Vagina (tissue), 2 donors: ENCODE data around the gene PPIP5K1.

ENCODE experiments used
- POLR2AphosphoS5 ChIP-seq, 2 donors: sonication (generic); formaldehyde crosslinking; IDR thresholded peaks; one replicate each; pipeline ENCODE4 v1.9.0; 2017; ENCODE audit warnings: antibody characterized with exemption in 2 of 2, mild to moderate bottlenecking in 2 of 2, low read depth in 1 of 2; ENCODE audit not compliant: insufficient read depth in 1 of 2
- TF ChIP-seq, protein P1 (sequence below), 3 experiments: fragments of 450-650 bp in 2 of 3; fragments of 200-600 bp in 1 of 3; sonication (generic) in 1 of 3; IDR thresholded peaks; one replicate each; pipeline ENCODE4 v1.5.1; 2017 to 2019; ENCODE audit warnings: antibody characterized with exemption in 3 of 3, mild to moderate bottlenecking in 2 of 3, moderate library complexity in 2 of 3

DNA sequence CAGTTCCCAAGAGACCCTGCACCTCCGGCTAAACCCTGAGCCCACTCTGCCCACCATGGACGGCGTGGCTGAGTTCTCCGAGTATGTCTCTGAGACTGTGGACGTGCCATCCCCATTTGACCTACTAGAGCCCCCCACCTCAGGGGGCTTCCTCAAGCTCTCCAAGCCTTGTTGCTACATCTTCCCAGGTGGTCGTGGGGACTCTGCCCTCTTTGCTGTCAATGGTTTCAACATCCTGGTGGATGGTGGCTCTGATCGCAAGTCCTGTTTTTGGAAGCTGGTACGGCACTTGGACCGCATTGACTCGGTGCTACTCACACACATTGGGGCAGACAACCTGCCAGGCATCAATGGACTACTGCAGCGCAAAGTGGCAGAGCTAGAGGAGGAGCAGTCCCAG, 68.6 kb downstream of the PPIP5K1 start:
- TF ChIP-seq, protein P1, sequence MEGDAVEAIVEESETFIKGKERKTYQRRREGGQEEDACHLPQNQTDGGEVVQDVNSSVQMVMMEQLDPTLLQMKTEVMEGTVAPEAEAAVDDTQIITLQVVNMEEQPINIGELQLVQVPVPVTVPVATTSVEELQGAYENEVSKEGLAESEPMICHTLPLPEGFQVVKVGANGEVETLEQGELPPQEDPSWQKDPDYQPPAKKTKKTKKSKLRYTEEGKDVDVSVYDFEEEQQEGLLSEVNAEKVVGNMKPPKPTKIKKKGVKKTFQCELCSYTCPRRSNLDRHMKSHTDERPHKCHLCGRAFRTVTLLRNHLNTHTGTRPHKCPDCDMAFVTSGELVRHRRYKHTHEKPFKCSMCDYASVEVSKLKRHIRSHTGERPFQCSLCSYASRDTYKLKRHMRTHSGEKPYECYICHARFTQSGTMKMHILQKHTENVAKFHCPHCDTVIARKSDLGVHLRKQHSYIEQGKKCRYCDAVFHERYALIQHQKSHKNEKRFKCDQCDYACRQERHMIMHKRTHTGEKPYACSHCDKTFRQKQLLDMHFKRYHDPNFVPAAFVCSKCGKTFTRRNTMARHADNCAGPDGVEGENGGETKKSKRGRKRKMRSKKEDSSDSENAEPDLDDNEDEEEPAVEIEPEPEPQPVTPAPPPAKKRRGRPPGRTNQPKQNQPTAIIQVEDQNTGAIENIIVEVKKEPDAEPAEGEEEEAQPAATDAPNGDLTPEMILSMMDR (IDR thresholded peaks at IDR 0.05), result no peak
- no peak for TF ChIP-seq POLR2AphosphoS5 (IDR thresholded peaks at IDR 0.05; ENCODE audit: insufficient read depth in 1 of 2, low read depth in 1 of 2)
